Memory B cell (primary cell): ENCODE measurements around the gene RNF4.
"Not testable (repeated sequence)": the region's sequence is repeated elsewhere in the genome, so short reads cannot be mapped to it uniquely, and the experiment has no call there.

Source experiments
- ATAC-seq: fragments of 150-1000 bp; cut with Tn5 transposase; 2 replicates; pipeline ENCODE4 v1.10.0; 2021; ENCODE audit warnings: low read depth, mild to moderate bottlenecking, moderate library complexity
- DNase-seq, 2 donors: peaks; one replicate each; pipeline ENCODE4 v3.0.0; 2022; ENCODE audit warnings: low spot score in 2 of 2
- H3K27ac Mint-ChIP-seq: one replicate; pipeline ENCODE4 v1.8.0; 2022; ENCODE audit warnings: mild to moderate bottlenecking, moderate library complexity, mixed read lengths
- H3K27me3 Mint-ChIP-seq: one replicate; pipeline ENCODE4 v1.8.0; 2022; ENCODE audit warnings: mixed read lengths
- H3K36me3 Mint-ChIP-seq: one replicate; pipeline ENCODE4 v1.8.0; 2022; ENCODE audit warnings: mild to moderate bottlenecking, mixed read lengths
- H3K4me1 Mint-ChIP-seq: one replicate; pipeline ENCODE4 v1.8.0; 2022; ENCODE audit warnings: mixed read lengths
- H3K4me3 Mint-ChIP-seq: one replicate; pipeline ENCODE4 v1.8.0; 2022; ENCODE audit warnings: mild to moderate bottlenecking, moderate library complexity, mixed read lengths
- H3K9me3 Mint-ChIP-seq: one replicate; pipeline ENCODE4 v1.8.0; 2022; ENCODE audit warnings: mixed read lengths

Gene RNF4

DNA sequence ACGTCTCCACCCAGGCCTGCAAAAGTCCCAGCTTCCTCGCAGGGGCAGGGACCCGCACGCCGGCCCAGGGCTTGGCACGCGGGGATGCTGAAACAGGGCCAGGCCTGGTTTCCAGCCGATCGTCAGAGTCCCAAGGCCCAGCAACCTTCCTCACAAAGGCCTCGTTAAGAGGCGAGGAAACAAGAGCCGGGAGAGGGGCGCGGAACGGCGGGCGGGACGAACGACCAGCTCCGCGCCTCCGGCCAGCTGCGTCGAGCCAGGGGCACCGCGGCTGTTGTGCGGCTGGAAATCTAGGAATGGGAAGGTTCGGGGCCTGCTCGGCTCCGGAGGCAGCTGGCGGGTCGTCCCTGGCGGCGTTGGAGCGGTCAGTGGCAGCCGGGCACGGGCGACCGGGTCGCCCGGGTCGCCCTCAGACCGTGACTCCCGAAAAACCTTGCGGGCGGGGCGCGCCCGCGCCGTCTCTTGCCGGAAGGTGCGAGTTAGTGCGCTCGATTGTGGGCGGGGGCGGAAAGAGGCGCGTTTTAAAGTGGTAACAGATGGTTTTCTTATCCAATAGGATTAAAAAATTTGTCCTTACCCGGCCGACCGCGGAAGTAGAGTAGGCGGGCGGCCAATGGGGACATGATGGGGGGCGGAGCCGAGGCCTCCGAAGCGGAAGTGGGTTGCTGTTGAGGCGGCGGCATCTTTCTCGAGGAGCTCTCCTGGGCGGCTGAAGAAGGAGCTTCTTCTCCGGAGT lies at the start of gene RNF4:
TSS of gene RNF4 (plus strand) at position 651 of the 736 bp plus-strand sequence. CDS start 21,388 bp downstream, outside the sequence.
- H3K9me3 Mint-ChIP-seq: no peaks in the 10 kb centered on the region
- peak within 1 kb of the TSS; percentile 92 for H3K27ac Mint-ChIP-seq
- peaks cover 1% of the 10 kb centered on the region for H3K27me3 Mint-ChIP-seq
- ATAC-seq (peak; percentile 85), DNase-seq (peak; percentile 78 to 91)
- H3K4me3 Mint-ChIP-seq: peak within 1 kb of the TSS; percentile 94
- peaks cover 23% of the 10 kb centered on the region for H3K4me1 Mint-ChIP-seq
- H3K36me3 Mint-ChIP-seq: no peaks in the 10 kb centered on the region

- H3K4me3 Mint-ChIP-seq: peak overlapping the region; percentile 30
- H3K9me3 Mint-ChIP-seq: no peaks in the 10 kb centered on the region
- H3K27ac Mint-ChIP-seq: peak overlapping the region; percentile 94
- H3K36me3 Mint-ChIP-seq: peaks cover 2% of the 10 kb centered on the region
- no peak for DNase-seq
- H3K27me3 Mint-ChIP-seq: peaks cover 28% of the 10 kb centered on the region
- peaks cover 29% of the 10 kb centered on the region for H3K4me1 Mint-ChIP-seq
- ATAC-seq: no peak
These were observed 49.1 kb upstream of the RNF4 start for GRCh38 chr4:2419814-2420213.

- H3K4me1 Mint-ChIP-seq: peaks cover 21% of the 10 kb centered on the region
- H3K36me3 Mint-ChIP-seq: peaks cover 2% of the 10 kb centered on the region
- DNase-seq: no peak
- peaks cover 27% of the 10 kb centered on the region for H3K27me3 Mint-ChIP-seq
- no peak for ATAC-seq
- no peaks in the 10 kb centered on the region for H3K9me3 Mint-ChIP-seq
- no peak overlapping the region for H3K4me3 Mint-ChIP-seq
- no peak overlapping the region for H3K27ac Mint-ChIP-seq
These were observed 47.0 kb upstream of the RNF4 start for GRCh38 chr4:2421928-2422327.

DNA sequence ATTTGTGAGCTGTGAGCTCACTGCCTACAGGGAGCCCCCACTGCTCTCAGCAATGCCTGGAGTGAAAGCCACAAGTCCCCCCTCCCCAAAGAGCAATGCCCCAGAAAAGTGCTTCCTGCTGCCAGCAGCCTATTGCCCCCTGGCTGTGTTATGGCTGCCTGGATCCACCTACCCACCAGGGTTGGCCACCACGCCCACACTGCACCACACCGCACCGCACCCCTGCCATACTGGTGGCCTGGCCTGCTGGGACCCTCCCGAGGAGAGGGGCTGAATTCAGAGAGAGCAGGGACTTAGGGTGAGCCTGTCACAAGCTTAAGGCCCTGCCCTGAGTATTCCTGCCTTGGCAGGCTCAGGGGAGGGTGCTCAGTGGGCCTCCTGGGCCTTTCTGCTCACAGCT lies 45.8 kb upstream of the RNF4 start:
- peaks cover 17% of the 10 kb centered on the region for H3K4me1 Mint-ChIP-seq
- no peak overlapping the region for H3K27ac Mint-ChIP-seq
- H3K36me3 Mint-ChIP-seq: no peaks in the 10 kb centered on the region
- DNase-seq (no peak), ATAC-seq (no peak)
- no peak overlapping the region for H3K4me3 Mint-ChIP-seq
- H3K9me3 Mint-ChIP-seq: no peaks in the 10 kb centered on the region
- H3K27me3 Mint-ChIP-seq: peaks cover 22% of the 10 kb centered on the region

DNA sequence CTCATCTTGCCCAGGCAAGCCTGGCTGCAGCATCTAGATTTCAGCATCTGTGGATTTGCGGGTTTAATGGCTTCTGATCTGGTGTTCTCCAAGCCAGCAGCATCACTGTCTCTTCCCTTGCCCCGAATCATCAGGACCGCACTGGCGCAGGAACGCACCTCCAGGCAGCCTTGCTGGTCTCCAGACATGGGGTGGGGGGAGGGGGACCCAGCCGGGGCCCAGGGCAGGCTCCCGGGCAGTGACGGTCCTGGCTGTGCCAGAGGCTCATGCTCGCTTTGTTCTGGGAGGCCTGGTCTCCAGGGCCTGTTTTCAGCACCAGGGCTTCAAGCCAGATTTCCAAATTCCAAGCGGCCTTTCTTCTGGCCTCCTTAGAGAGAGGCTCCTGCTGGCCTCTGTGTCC lies 45.2 kb upstream of the RNF4 start:
- Mint-ChIP-seq H3K4me1 (peaks cover 17% of the 10 kb centered on the region), H3K36me3 (no peaks in the 10 kb centered on the region), H3K9me3 (no peaks in the 10 kb centered on the region), H3K4me3 (no peak overlapping the region), H3K27ac (no peak overlapping the region), H3K27me3 (peaks cover 25% of the 10 kb centered on the region)
- DNase-seq: no peak
- ATAC-seq: no peak

- no peak for DNase-seq
- ATAC-seq: no peak
- Mint-ChIP-seq H3K36me3 (no peaks in the 10 kb centered on the region), H3K9me3 (no peaks in the 10 kb centered on the region), H3K27ac (no peak overlapping the region), H3K27me3 (peaks cover 29% of the 10 kb centered on the region), H3K4me1 (peaks cover 11% of the 10 kb centered on the region), H3K4me3 (no peak overlapping the region)
These were observed 44.3 kb upstream of the RNF4 start for GRCh38 chr4:2424581-2424980.

- Mint-ChIP-seq H3K4me3 (no peak overlapping the region), H3K27me3 (peaks cover 23% of the 10 kb centered on the region), H3K9me3 (no peaks in the 10 kb centered on the region), H3K4me1 (peaks cover 4% of the 10 kb centered on the region), H3K36me3 (no peaks in the 10 kb centered on the region), H3K27ac (no peak overlapping the region)
- no peak for DNase-seq
- ATAC-seq: no peak
These were observed 43.4 kb upstream of the RNF4 start for GRCh38 chr4:2425386-2426068.

- no peak overlapping the region for H3K4me3 Mint-ChIP-seq
- no peak for ATAC-seq
- no peak for DNase-seq
- peaks cover 4% of the 10 kb centered on the region for H3K4me1 Mint-ChIP-seq
- H3K27ac Mint-ChIP-seq: no peak overlapping the region
- peaks cover 19% of the 10 kb centered on the region for H3K27me3 Mint-ChIP-seq
- H3K36me3 Mint-ChIP-seq: no peaks in the 10 kb centered on the region
- no peaks in the 10 kb centered on the region for H3K9me3 Mint-ChIP-seq
These were observed 42.9 kb upstream of the RNF4 start for GRCh38 chr4:2426069-2426397.

- Mint-ChIP-seq H3K27me3 (peaks cover 22% of the 10 kb centered on the region), H3K4me3 (no peak overlapping the region), H3K9me3 (no peaks in the 10 kb centered on the region), H3K27ac (no peak overlapping the region), H3K4me1 (peaks cover 3% of the 10 kb centered on the region), H3K36me3 (no peaks in the 10 kb centered on the region)
- no peak for DNase-seq
- ATAC-seq: no peak
These were observed 42.1 kb upstream of the RNF4 start for GRCh38 chr4:2426711-2427275.

DNA sequence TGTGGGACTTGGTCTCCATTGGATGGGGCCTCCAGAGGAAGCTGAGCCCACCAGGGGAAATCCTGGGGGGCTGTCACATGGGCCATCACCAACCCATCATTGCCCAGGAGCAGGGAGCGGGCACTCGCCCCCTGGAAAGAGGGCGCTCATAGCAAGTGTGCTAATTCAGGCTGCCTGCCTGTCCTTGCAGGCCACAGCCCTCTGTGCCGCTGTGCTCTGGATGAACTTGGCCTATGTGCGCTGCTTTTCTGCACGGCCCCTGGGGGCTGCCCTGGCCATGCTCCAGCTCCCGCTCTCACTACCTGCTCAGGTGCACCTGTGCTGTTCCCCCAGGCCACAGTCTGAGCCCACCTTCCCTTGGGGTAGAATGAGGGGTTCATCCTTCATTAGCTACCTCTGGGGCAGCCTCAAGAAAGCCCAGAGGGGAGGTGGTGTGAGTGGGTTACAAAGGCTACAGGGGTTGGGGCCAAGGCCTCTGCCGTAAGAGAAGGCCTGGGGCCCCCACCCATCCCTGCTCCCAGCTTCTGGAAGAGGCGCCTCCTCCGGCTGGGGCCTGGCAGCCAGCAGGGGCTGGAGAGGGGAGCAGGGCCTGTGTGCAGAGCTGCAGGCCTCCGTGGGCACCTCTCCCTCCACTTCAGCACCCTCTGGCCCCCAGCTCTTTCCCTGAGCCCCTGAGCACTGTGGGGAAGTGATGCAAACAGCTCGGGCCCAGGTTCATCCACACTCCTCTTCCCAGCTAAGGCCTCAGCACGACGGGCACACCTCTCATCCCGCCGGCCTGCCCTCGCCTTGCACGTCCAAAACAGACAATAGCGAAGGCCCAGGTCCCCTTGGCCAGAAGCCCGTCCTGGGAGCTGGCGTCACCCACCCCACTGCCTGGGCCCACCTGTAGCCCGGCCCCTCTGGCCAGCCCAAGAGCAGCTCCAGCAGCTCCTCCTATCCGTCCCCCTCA lies 41.2 kb upstream of the RNF4 start:
- DNase-seq (no peak), ATAC-seq (no peak)
- Mint-ChIP-seq H3K36me3 (no peaks in the 10 kb centered on the region), H3K27ac (no peak overlapping the region), H3K9me3 (no peaks in the 10 kb centered on the region), H3K4me3 (no peak overlapping the region), H3K4me1 (peaks cover 2% of the 10 kb centered on the region), H3K27me3 (peaks cover 25% of the 10 kb centered on the region)

DNA sequence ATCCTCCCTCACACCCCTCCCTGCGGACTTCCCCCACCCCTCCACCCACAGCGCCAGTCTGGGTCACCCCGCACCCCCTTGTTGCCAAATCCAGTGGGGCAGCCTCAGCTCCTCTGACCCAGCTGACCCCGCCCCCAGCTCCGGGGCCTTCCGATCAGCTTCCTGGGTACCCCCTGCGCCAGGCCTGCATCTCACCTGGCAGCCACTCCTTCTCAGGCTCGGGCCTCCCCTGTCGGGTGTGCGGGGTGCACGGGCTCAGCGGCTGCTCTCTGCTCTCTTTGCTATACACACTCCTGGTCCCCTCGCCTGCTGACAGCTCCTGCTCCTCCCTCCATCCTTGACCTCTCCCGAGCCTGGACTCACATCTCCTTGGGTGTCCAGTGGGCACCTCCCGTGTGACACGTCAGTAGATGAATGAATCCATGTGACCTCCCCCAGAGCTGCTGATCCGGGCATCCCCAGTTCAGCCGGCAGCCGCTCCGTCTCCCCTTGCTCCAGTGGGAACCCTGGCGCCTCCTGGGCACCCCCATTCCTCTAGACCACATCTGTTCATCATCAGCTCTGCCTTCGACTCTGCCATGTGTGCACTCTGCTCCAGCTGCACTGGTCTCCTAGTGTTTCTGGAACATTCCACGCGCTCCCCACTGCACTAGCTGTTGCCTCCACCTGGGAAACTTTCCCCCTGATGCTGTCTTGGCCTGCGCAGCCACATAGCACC lies 40.3 kb upstream of the RNF4 start:
- no peak for DNase-seq
- no peaks in the 10 kb centered on the region for H3K9me3 Mint-ChIP-seq
- no peak overlapping the region for H3K4me3 Mint-ChIP-seq
- H3K27ac Mint-ChIP-seq: no peak overlapping the region
- ATAC-seq: no peak
- peaks cover 22% of the 10 kb centered on the region for H3K27me3 Mint-ChIP-seq
- H3K36me3 Mint-ChIP-seq: no peaks in the 10 kb centered on the region
- H3K4me1 Mint-ChIP-seq: peaks cover 2% of the 10 kb centered on the region

DNA sequence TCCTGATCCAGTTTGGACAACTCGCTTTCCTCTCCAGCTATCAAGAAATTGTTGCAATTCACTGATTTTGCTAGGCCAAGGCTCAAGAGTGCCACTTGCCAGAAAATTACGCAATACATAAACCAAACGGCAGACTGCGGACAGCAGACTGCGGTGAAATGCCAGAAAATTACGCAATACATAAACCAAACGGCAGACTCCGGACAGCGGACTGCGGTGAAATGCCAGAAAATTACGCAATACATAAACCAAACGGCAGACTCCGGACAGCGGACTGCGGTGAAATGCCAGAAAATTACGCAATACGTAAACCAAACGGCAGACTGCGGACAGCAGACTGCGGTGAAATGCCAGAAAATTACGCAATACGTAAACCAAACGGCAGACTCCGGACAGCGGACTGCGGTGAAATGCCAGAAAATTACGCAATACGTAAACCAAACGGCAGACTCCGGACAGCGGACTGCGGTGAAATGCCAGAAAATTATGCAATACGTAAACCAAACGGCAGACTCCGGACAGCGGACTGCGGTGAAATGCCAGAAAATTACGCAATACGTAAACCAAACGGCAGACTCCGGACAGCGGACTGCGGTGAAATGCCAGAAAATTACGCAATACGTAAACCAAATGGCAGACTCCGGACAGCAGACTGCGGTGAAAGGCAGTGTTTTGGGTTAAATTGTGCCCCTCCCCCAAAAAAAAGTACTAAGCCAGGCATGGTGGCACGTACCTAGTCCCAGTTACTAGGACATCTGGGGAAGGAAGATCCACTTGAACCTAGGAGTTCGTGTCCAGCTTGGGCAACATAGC lies 38.8 kb upstream of the RNF4 start:
- not testable (repeated sequence) for H3K27ac Mint-ChIP-seq, DNase-seq, H3K36me3 Mint-ChIP-seq, H3K4me3 Mint-ChIP-seq, ATAC-seq, H3K9me3 Mint-ChIP-seq, H3K4me1 Mint-ChIP-seq
- peaks cover 18% of the 10 kb centered on the region for H3K27me3 Mint-ChIP-seq

DNA sequence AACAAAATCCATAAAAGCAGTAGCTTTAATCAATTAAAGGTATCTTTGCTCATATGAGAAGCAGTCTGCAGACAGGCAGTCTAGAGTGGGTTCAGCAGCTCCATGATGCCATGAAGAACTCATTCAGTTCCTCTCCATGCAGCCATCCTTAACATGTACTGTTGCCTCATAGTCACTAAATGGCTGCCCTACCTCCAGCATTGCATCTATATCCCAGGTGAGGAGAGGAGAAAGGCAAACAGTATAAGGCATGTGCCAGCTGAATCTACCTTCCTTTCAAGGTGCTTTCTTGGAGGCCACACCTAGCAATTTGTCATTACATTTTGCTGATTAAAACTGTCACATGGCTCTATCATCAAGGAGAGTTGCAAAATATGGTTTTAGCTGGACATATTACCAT lies 36.9 kb upstream of the RNF4 start:
- Mint-ChIP-seq H3K36me3 (no peaks in the 10 kb centered on the region), H3K27me3 (peaks cover 16% of the 10 kb centered on the region), H3K4me1 (peaks cover 2% of the 10 kb centered on the region), H3K9me3 (no peaks in the 10 kb centered on the region), H3K27ac (no peak overlapping the region), H3K4me3 (no peak overlapping the region)
- ATAC-seq: no peak
- no peak for DNase-seq
